Thyroid gland (tissue), 4 donors: Measurements from ENCODE around the gene KMT2D. TPM values are rescaled to one million over a fixed set of nuclear protein-coding genes. Genes with fewer than 3 reads are reported as not detected.
A peak's percentile ranks its signal among the peaks of the same experiment; 100 is the strongest.

Experiments used
- DNase-seq, 2 donors: peaks; one replicate each; pipeline ENCODE4 v3.0.0-alpha.2; 2019
- H3K27ac ChIP-seq, 3 donors: fragments of 200-600 bp; sonication (generic); 1 replicate in 2 of 3; 2 replicates in 1 of 3; pipeline ENCODE4 v1.5.1; 2016 to 2019; ENCODE audit warnings: mild to moderate bottlenecking in 1 of 3, moderate library complexity in 1 of 3
- H3K27me3 ChIP-seq: fragments of 200-600 bp; sonication (generic); one replicate; pipeline ENCODE4 v1.5.1; 2019
- H3K36me3 ChIP-seq, 2 donors: fragments of 200-600 bp; sonication (generic); one replicate each; pipeline ENCODE4 v1.5.1; 2016 to 2019
- H3K4me1 ChIP-seq, 2 donors: fragments of 200-600 bp; sonication (generic); one replicate each; pipeline ENCODE4 v1.5.1; 2017 to 2019
- H3K4me3 ChIP-seq, 3 donors: fragments of 200-600 bp; sonication (generic); replicated peaks in 1 of 3; 1 replicate in 2 of 3; 2 replicates in 1 of 3; pipeline ENCODE4 v1.5.1; 2016; ENCODE audit warnings: mild to moderate bottlenecking in 1 of 3
- H3K9me3 ChIP-seq: fragments of 200-600 bp; sonication (generic); one replicate; pipeline ENCODE4 v1.5.1; 2017
- POLR2A ChIP-seq, 2 donors: fragments of 450-650 bp; IDR thresholded peaks; one replicate each; pipeline ENCODE4 v1.6.1; 2017; ENCODE audit warnings: antibody characterized with exemption in 2 of 2, mild to moderate bottlenecking in 2 of 2, moderate library complexity in 1 of 2
- WGBS, 2 donors: methylation state at CpG; one replicate each; pipeline ENCODE4 v1.1.5; 2017; 5-methylcytosine and 5-hydroxymethylcytosine counted together
- intact Hi-C: fragments of 100-400 bp; cut with DNase I; formaldehyde crosslinking; loops from one replicate; pipeline ENCODE4 v1.15.1; 2023
- total RNA-seq, 4 donors: library from RNA; depleted of rRNA; stranded (reverse); fragments of >200 nt; gene quantifications; one replicate each; pipeline ENCODE4 v1.2.3, GENCODE V29; 2016
- TF ChIP-seq, protein P1 (sequence below), 6 experiments: fragments of 200-600 bp in 3 of 6; fragments of 450-650 bp in 3 of 6; sonication (generic) in 3 of 6; IDR thresholded peaks; one replicate each; pipeline ENCODE4 v1.5.1; 2016 to 2019; ENCODE audit warnings: antibody characterized with exemption in 6 of 6, mild to moderate bottlenecking in 2 of 6, inconsistent platforms in 1 of 6, moderate library complexity in 1 of 6

Gene KMT2D
- total RNA-seq, 4 donors from 2014 or later, result 42.5 to 107 (median 71.6) TPM

DNA sequence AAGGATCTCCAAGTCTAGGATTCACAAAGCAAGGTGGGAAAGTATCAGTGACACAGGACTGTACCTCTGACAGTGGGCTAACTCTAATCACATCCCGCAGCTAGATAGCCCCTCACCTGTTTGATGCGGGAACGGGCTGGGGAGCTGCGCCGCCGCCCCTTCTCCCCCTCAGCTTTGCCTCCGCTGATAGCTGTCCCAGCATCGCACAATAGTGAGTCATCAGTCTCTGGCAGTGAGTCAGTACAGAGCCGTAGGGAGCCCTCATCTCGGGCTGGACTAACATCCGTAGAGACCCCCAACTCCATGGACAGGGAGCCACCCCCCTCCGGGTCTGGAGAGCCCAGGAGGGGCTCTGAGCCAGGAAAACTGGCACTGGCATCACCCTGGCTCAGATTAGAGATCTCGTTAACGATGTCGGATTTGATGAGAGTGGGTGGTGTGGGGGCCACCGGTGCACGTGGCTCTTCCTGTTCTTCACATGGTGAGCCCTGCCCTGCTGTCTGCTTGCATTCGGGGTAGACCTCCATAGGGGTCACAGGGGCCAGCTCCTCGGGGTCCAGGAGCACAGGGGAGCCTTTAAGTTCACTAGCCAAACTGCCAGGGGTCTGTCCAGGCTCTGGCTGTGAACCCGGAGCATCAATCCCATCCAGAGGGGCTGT, 10.9 kb downstream of the KMT2D start:
- Histone ChIP-seq H3K4me3 (no peak overlapping the region), H3K27ac (no peak overlapping the region), H3K36me3 (peaks cover 89 to 96% of the 10 kb centered on the region in 2 donors), H3K27me3 (no peaks in the 10 kb centered on the region), H3K9me3 (no peaks in the 10 kb centered on the region), H3K4me1 (no peaks in the 10 kb centered on the region)
- TF ChIP-seq POLR2A (IDR thresholded peaks at IDR 0.05), result no peak
- TF ChIP-seq, protein P1, sequence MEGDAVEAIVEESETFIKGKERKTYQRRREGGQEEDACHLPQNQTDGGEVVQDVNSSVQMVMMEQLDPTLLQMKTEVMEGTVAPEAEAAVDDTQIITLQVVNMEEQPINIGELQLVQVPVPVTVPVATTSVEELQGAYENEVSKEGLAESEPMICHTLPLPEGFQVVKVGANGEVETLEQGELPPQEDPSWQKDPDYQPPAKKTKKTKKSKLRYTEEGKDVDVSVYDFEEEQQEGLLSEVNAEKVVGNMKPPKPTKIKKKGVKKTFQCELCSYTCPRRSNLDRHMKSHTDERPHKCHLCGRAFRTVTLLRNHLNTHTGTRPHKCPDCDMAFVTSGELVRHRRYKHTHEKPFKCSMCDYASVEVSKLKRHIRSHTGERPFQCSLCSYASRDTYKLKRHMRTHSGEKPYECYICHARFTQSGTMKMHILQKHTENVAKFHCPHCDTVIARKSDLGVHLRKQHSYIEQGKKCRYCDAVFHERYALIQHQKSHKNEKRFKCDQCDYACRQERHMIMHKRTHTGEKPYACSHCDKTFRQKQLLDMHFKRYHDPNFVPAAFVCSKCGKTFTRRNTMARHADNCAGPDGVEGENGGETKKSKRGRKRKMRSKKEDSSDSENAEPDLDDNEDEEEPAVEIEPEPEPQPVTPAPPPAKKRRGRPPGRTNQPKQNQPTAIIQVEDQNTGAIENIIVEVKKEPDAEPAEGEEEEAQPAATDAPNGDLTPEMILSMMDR (IDR thresholded peaks at IDR 0.05), result no peak
- 90 to 91% methylated on average over 17 to 18 of the region's 20 CpGs for WGBS, 2 donors
- DNase-seq, result no peak
- intact Hi-C loops, result no loop called here

DNA sequence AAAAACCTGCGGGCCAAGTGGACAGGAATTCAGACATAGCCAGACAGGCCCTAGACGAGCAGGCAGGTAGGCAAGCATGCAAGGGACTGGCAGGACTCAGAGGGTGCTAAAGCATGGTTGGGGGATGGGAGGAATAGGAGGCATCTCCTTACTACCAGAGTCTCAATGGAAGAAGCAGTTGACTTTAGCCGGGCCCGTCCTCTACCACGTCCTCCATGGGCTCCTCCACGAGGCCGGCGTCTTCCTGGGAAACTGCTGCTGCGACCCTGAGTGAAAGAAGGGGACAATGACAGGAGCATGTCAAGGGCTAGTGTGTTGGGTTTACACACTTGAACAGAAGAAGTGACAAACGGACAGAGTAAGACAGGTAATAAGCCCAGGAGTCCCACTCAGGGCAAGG, 11.6 kb downstream of the KMT2D start:
- no peaks in the 10 kb centered on the region for H3K4me1 ChIP-seq
- no peaks in the 10 kb centered on the region for H3K9me3 ChIP-seq
- no peak for DNase-seq
- TF ChIP-seq, protein P1 (IDR thresholded peaks at IDR 0.05), result no peak
- no peak for TF ChIP-seq POLR2A (IDR thresholded peaks at IDR 0.05)
- no peak overlapping the region for H3K27ac ChIP-seq
- WGBS, 2 donors, result 91 to 94% methylated on average over 10 of the region's 10 CpGs
- H3K27me3 ChIP-seq, result no peaks in the 10 kb centered on the region
- no peak overlapping the region for H3K4me3 ChIP-seq
- intact Hi-C loops, result no loop called here
- H3K36me3 ChIP-seq, result peaks cover 91 to 98% of the 10 kb centered on the region in 2 donors

DNA sequence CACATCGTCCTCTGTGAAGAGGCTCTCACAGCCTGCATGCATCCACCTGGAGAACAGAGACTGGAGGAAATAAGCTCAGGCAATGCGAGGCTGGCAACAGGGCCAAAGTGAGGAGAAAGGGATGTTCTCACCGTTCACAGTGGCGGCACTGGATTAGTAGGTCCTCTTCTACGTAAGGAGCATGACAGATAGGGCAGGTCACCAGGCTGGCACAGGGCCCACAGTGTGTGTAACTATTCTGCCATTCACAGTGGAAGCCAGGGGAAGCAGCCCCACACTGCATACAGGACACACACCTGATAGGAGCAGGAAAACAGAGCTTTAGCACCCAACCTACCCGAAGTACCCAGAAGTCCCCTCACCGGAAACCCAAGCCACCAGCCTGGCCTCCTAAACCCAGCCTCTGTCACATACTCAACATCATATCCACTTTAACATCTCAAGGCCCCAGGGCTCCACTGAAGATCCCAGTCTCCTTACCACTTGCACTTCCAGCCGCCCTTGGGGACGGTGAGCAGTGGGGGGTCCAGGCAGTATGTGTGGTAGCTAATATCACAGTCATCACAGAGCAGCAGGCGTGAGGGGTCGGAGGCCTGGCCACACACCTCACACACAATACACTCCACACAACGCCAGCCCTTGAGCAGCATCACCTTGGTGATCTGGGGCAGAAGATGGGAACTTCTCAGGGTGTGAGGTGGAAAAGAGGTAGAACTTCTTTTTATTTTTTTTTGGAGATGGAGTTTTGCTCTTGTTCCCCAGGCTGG, 14.3 kb downstream of the KMT2D start:
- TF ChIP-seq POLR2A (IDR thresholded peaks at IDR 0.05), result no peak
- TF ChIP-seq, protein P1 (IDR thresholded peaks at IDR 0.05), result no peak
- no peak overlapping the region for H3K4me3 ChIP-seq
- no peak overlapping the region for H3K27ac ChIP-seq
- intact Hi-C loops, result no loop called here
- no peaks in the 10 kb centered on the region for H3K4me1 ChIP-seq
- 94 to 95% methylated on average over 11 to 12 of the region's 12 CpGs for WGBS, 2 donors
- DNase-seq, result no peak
- no peaks in the 10 kb centered on the region for H3K27me3 ChIP-seq
- H3K9me3 ChIP-seq, result no peaks in the 10 kb centered on the region
- peaks cover 92 to 98% of the 10 kb centered on the region in 2 donors for H3K36me3 ChIP-seq

DNA sequence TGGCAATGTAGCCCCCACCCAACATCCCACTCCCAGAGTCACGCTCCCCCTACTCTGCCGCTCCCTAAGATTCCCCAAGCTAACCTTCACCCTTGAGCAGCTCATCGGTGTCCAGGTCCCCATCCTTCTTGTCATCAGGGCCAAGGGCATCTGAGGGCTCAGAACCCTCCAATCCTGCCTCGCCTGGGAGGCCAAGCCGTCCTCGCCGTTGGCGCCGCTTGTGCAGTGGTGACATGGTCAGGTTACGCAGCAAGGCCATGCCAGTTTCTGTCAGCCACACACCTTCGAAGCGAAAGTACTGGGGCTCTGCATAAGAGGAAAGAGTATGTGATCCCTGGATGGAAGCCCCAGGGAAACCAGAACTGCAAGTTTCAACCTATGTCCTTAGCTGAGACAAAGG, 15.9 kb downstream of the KMT2D start:
- Histone ChIP-seq H3K36me3 (peaks cover 93 to 98% of the 10 kb centered on the region in 2 donors), H3K27me3 (no peaks in the 10 kb centered on the region), H3K4me3 (no peak overlapping the region), H3K9me3 (no peaks in the 10 kb centered on the region), H3K4me1 (no peaks in the 10 kb centered on the region), H3K27ac (no peak overlapping the region)
- 98 to 99% methylated on average over 12 of the region's 12 CpGs for WGBS, 2 donors
- intact Hi-C loops, result no loop called here
- TF ChIP-seq, protein P1 (IDR thresholded peaks at IDR 0.05), result no peak
- TF ChIP-seq POLR2A (IDR thresholded peaks at IDR 0.05), result no peak
- DNase-seq, result no peak

DNA sequence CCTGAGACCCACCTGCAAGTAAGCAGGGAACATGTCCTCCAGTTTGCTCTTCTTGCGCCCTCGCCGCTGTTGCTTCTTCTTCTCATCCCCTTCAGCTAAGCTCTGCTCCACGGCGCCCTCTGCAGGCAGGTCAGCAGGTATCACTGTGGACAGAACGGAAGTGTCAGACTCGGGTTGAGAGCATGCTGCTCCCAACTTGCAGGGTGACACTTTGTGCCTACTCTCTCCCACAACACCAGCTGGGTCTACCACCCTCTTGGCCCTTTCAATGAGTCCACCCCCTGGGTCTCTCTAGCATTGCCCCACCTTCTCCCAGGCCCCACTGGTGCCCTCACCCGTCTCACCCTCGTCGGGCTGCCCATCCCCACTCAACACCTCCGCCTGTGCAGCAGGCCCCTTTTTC, 16.7 kb downstream of the KMT2D start:
- Histone ChIP-seq H3K27ac (no peak overlapping the region), H3K36me3 (peaks cover 94 to 99% of the 10 kb centered on the region in 2 donors), H3K4me3 (no peak overlapping the region), H3K9me3 (no peaks in the 10 kb centered on the region), H3K27me3 (no peaks in the 10 kb centered on the region), H3K4me1 (no peaks in the 10 kb centered on the region)
- peak in 1 of 2 donors; percentile 44 for DNase-seq
- 70% methylated on average over 11 of the region's 11 CpGs for WGBS, 2 donors
- TF ChIP-seq POLR2A (IDR thresholded peaks at IDR 0.05), result no peak
- TF ChIP-seq, protein P1 (IDR thresholded peaks at IDR 0.05), result peak in 5 of 6 experiments; percentile 18 to 52 (median 29)
- intact Hi-C loops, result no loop called here
